COLO668 (cell line): ENCODE measurements around the gene SIPA1.
A peak's percentile ranks its signal among the peaks of the same experiment; 100 is the strongest.

Experiments
- DNase-seq: peaks from one replicate; lab custom pipeline; 2025; ENCODE audit not compliant: unreplicated experiment; lab: John Stamatoyannopoulos, UW

Gene SIPA1

DNA sequence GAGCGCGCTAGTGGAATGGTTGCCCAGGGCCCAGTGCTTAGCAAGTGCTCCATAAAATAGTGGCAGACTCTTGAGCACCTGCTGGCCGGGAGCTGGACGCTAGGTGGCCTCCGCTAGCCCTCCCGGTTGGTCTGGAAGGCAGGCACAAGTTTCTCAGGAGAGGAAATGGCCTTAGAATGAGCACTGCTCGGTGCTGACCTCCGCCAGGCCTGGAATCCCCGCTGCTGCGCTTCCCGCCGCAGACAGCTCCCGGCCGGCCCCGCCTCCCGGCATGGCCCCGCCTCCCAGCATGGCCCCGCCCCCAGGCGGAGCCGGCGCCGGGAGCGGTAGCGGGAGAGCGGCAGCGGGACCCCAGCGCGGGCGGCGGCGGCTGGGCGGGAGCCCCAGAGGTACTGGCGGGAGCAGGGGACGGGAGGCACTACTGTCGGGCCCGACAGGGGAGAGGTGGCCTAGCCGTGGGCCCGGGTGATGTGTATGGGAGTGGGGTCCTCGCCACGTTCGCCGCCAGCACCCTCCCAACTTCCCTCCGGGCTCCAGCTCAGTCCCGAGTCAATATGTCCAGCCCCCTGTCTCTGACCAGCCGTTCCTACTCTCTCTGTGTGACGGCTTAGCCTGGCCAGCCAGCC is at the start of gene SIPA1:
SIPA1 (plus strand) TSS at position 308 of the 626 bp plus-strand sequence. CDS start 2,821 bp downstream, outside the sequence.
- DNase-seq, result peak; percentile 65

DNA sequence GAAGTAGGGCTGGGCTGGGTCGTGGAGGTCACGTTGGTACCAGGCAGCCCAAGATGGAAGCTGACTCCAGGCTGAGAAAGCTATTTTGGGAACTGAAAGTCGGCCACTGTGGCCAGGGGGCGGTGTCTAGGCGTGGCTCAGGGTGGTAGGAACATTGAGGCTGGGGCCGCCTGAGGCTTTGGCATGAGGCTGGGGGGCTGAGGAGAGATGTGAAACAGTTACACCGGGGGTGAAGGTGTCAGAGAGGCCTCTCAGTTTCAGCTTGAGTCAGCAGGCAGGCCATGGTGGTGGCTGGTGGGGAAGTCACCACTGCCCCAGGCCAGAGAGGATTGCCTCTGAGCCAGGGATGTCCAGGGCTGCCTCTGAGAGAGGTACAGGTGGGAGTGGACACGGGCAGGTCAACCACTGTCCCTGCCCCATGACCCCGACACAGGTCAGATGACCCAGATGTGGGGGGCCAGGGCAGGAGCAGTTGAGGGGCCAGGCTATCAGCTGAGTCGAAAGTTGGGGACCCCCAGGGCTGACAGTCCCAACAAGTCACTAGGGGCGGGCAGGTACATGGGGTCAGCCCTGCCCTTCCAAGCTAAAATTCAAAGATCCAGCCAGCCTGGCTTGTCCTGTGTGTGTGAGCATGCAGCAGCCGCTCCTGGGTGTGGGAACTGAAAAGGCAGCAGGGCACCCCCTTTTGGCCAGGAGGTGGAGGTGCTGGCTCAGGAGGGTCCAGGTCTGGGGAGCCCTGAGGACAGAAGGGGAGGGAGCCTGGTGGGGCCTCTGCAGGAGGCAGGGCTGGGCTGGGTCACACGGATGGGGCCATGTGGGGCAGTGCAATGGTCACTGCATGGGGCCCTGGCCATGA is 49.5 kb upstream of the SIPA1 start:
- peak; percentile 54 for DNase-seq

DNA sequence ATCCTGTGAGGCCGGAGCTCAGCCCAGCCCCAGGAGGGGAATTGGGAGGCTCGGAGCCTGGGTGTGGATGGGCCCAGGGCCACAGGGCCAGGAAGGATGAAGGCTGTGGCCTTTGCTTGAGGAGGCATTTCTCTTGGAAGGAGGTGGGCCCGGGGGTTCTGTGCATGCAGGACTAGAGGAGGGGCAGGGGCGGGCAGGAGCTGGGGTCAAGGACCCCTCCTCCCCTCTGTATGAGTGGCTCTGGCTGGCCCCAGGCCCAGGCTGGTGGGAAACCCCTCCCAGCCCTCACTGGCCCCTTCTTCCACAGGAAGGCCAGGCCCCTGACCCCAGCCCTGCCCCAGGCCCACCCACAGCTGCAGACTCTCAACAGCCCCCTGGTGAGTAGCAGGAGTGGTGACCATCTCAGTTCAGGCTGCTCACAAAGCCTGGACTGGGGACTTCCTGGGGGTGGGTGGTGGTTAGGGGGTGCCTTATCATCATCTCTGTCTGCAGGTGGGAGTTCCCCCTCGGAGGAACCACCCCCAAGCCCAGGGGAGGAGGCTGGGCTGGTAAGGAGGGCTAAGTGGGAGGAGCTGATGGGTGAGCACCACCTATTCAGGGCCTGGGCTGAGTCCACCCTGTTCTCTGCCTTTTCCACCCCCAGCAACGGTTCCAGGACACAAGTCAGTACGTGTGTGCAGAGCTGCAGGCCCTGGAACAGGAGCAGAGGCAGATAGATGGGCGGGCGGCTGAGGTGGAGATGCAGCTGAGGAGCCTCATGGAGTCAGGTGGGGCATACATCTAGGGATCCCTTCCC is 48.3 kb upstream of the SIPA1 start:
- no peak for DNase-seq

DNA sequence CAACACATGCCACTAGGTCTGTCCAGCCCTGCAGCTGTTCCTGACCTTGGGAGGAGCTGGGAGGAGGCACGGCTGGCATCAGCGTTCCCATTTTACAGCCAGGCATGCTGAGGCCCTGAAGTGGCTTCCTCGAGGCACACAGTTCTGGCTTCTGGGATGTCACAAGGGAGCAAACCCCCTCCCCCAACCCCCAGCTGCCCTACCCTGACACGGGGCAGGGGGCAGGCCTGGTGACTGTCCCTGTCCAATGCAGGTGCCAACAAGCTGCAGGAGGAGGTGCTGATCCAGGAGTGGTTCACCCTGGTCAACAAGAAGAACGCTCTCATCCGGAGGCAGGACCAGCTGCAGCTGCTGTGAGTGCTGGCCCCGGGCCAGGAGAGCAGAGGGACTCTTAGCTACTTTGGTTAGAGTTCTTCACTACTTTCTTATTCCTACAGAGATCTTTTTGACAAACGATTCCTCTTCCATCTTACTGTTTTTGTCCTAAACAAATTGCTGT is 47.6 kb upstream of the SIPA1 start:
- DNase-seq, result peak; percentile 67

GRCh38 chr11:65591939-65592857 is 45.7 kb upstream of the SIPA1 start:
- DNase-seq, result no peak

GRCh38 chr11:65592858-65593517 is 44.9 kb upstream of the SIPA1 start:
- no peak for DNase-seq

- peak; percentile 47 for DNase-seq
Measured at GRCh38 chr11:65593518-65594414, 44.1 kb upstream of the SIPA1 start.

- no peak for DNase-seq
Measured at GRCh38 chr11:65595131-65595530, 42.8 kb upstream of the SIPA1 start.

- DNase-seq, result no peak
Measured at GRCh38 chr11:65595543-65596281, 42.2 kb upstream of the SIPA1 start, which contains the start of gene KCNK7. Gene KCNK7 (minus strand): TSS chr11:65595800. CDS start chr11:65595772, 28 bp downstream.

DNA sequence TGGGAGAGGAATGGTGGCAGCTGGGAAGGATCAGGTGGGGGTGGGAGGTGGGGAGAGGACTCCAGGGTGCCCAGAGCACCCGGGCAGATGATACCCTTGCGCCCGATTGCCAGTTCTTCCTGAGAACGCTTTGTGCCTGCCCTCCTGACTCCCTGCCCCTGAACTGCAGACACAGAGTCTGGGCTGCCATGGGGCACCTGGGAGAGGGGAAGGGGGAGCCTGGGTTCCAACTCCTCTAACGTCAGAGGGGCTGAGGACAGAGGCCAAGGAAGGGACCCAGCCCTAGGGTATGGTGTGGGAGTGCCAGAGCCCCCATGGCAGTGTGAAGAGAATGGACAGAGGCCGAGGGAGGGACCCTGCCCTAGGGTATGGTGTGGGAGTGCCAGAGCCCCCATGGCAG is 41.4 kb upstream of the SIPA1 start:
- no peak for DNase-seq

DNA sequence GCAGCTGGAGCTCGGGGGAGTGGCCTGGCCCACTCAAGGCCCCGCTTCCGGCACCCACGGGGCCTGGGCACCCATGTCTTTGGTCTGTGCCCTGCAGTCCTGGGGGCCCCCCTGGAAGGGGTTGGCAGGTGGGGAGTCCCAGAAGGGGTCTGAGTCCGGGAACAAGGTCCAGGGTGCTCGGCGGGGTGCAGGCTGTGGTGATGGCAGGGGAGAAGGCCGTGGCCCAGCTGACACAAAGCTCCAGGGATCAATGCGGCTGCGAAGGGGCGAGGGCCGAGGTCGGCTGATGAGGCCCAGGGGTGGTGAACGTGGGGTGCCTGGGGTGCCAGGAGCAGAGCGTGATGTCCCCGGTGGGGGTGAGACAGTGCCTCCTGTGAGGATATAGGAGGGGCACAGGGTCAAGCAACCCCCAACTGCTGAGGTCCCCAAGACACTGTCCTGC is 39.6 kb upstream of the SIPA1 start:
- no peak for DNase-seq

DNA sequence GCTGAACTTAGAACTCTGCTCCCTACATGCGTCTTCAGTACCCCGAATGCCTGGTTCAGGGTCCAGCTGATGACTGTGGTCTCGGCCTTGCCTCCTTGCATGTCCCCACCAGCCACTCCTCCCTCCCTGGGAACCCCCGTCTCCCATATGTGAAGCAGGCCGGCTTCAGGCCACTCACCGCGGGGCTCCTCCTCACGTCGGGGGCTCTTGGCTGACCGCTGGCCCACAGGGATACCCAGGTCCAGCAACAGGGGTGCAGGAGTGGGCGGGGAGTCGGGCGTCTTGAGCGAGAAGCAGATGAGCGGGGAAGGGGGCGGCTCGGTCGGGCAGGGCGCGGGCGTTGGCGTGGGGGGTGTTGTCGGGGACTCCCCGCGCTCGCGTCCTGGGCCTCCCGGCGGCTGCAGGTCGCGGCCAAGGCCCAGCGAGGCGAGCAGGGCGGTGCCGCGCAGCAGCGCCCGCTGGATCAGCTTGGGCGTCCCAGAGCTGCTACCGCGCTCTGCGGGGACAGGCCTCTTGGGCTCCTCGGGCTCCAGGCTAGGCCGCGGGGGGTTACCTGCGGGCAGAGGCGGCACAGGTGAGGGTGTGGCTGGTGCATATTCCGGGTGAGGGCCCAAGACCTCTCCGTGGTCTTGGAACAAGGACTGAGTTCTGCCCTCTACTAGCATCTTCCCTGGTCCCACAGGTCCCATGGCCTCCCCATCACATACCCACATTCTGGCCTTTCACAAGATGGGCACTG is 38.5 kb upstream of the SIPA1 start:
- DNase-seq, result no peak

DNA sequence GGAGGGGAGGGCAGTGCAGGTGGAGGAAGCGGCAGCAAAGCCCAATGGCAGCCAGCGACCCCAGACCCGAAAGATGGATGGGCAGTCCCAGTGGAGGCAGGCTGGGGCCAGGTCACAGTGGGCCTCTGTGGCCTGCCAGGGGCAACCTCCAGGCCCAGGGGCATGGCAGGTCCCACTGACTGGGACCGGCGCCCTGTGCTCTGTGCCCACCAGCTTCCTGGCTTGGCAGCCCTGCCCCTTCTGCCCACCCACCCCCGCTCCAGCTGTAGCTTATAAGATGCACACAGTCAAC is 38.0 kb upstream of the SIPA1 start:
- DNase-seq, result no peak

DNA sequence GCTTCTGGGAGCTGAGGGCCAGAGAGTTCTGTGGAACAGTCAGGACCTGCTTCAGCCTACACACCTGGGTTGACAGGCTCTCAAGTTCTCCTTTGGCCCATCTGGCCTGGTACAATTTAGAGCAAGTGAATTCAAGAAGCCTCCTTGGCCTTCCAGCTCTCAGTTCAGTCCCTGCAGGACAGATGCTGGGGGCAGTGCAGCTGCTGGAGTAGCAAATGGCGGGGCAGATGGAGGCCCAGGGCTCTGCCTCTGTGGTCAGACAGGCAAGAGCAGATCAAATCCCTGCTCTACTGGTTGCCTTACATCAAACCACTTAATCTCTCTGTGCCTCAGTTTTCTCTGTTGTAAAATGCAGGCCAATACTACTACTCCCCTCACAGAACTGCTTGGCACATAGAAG is 33.6 kb upstream of the SIPA1 start:
- no peak for DNase-seq

- DNase-seq, result no peak
Measured at GRCh38 chr11:65606876-65607613, 30.9 kb upstream of the SIPA1 start.

DNA sequence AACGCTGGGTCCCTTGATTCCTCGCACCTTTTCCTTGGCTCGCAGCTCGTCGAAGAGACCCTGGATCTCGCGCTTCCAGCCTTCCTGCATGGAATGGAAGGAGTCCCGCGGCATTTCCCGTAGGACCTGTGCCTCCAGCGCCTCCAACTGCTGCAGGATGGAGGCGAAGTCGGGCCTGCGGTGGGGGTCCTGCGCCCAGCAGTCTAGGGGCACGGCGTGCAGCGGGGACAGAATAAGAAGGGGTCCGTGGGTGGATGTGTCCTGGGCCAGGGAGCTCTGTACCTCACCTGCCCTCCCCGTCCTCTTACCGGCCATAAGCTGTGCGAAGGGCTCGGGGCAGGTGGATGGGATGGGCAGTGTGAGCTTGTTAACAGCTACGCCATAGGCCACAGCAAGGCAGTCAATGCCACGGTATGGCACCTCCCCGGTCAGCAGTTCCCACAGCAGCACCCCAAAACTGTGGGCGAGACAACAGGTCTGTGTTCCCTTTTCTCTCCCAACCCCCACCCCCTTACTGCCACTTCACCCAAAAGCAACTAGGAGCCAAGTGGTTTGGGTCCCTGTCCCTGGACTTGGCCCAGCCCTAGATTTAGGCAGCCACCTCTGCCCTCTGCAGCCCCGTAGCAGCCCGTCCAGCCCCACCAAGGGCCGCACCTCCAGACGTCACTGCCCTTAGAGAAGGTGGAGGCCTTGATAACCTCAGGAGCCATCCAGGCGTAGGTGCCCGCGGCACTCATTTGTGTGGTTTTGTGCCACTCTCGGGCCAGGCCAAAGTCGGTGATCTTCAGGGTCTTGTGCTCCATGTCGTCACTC is 30.1 kb upstream of the SIPA1 start:
- DNase-seq, result no peak
